HG03103 (cell line): Measurements from ENCODE around the gene TRERF1.

Source experiments
- ATAC-seq: cut with Tn5 transposase; IDR thresholded peaks from one replicate; pipeline ENCODE4 v1.9.1; 2021; ENCODE audit warnings: low read depth; ENCODE audit not compliant: unreplicated experiment

TRERF1 gene

DNA sequence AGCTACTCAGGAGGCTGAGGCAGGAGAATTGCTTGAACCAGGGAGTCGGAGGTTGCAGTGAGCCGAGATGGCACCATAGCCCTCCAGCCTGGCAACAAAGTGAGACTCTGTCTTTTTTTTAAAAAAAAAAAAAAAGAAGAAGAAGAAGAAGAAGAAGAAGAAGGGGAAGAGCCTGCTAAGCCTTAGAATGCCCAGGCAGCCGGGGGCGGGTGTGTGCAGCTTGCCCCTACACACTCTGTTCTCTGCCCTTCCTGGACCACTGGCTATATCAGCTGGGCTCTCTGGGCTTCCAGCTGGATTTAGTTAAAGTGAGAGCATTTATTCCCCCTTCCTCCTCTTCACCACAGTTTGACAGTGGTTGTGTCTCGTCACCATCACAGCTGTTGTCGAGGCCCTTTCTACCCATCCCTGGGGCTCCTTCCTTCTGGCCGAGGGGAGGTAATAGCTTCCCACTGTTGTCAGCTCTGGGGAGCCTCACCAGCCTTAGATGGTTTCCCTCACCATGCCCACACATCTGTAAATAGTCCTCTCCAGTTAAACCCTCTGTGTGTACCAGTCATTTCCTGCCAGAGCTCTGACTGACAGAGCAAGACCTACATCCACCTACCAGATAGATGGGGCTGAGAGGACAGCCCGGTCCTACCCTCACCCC, 77.6 kb downstream of the TRERF1 start:
- no peak for ATAC-seq

DNA sequence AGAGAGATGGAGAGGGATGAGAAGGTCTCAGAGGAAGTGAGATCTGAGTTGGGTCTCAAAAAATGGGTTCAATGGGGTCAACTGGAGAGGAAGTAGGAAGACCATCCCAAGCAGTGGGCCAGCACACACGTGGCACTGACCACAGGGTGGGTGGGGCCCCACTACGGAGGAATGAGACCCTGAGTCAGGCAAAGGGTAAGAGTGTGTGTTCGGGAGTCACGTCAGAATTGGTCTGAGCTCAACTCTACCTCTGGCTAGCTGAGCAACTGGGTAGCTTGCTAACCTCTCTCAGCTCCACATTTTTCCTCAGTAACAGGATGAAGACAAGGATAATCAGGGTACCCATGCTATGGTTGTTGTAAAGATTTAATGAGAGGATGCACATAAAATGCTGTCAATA, 79.0 kb downstream of the TRERF1 start:
- ATAC-seq, result no peak

DNA sequence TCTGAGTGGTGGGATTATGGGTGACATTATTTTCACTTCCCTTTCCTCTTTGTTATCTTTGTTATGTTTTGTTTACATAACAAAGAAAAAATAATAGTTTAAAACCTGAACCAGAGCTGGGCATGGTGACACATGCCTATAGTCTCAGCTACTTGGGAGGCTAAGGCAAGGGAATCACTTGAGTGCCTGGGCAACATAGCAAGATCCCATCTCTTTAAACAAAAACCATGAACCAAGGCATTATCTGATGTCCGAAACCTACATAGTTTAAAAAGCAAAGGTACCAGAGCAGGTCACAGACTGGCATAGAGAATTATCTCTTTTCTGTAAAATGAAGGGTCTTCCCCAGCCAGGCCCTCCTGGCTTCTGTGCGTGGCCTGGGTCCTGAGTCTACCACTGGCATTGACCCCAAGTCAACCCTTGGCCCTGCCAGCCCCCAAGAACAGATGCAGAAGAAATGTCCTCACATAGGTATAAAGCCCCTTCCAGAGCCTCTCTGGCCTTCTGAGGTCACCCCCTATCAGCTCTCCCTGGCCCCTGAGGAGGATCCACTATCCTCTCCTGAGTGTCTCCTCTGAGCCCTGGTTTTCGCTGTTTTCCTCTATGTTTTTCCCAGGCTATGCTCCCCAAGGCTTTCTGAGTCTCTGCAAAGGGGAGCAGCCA, 81.3 kb downstream of the TRERF1 start:
- ATAC-seq, result no peak

DNA sequence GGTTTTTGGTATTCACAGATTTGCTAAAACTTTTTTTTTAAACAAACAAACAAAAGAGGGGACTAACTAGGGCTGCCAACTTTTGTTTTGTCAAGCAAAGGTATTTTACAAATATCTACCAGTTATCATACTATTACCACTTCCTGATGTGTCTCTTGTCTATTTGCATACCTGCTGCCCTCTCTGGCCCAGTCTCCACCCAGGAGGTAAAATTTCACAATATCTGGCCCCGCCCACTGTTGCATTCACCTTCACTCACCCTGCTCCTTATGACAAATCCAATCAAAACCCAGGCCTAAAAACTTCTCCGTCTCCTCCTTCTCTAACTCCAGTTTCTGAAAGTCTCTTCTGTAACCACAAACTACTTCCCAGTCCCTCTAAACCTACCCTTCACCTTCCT, 82.2 kb downstream of the TRERF1 start:
- no peak for ATAC-seq

- peak; percentile 22 for ATAC-seq
Measured at GRCh38 chr6:42368181-42368580, 83.5 kb downstream of the TRERF1 start.

DNA sequence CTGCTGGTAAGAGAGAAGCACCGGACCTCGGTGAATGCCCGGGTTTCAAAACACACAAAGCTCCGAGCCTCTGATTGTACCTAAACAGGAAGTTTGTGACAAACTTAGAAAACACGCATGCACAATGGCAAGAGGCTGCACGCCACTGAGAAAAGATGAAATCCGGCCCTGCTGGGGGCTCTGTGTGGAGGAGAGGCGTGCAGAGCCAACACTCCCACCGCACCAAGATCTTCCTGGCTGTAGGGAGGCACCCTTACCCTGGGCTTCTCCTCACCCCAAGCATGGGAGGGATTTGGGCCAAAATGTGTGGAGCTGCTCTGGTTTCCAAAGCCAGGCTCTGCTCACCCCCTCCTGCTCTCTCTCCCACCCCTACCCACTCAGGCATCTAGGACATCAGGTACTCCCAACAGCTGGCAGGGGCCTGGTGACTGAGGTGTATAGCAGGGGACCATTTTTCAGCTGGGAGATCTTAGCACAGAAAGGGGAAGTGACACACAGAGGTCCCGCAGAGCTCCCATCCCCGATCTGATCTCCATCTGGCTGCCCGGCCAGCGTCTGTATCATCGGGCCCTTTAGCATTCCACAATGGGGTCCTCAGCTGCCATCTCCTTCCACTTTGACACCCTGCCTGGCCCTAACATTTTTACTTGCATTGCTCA, 84.2 kb downstream of the TRERF1 start:
- ATAC-seq, result peak; percentile 64

GRCh38 chr6:42366999-42367352, 84.8 kb downstream of the TRERF1 start:
- ATAC-seq, result peak; percentile 3

DNA sequence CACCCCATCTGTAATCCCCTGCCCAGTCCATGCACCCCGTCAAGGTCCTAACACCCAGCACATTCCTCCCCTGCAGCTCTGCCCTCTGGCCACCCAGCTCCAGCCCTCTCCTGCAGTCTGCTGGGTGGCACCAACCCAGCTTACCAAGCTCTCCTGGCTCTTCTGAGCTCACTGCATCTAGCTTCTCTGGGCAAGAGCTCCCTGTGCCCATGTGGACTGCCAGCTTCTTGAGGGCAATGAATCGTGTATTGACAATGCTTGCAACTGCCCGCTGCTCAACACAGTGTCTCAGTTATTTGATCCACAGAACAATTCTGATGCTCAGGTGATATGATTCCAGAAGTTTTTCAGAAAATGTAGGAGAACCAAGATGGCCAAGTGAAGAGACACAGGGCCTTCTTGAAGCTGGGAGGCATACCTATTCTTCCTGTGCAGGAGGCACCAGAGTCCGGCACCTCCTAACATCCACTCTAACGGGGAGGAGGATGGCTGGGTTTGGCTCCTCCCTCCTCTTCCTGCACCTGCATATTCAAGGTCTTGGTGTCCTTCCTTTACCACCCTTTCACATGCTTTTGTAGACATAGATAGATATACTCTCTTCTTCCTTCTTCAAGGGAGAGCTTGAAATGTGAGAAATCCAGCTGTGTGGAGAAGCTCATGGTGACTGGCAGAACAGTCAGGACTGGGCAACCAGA, 85.6 kb downstream of the TRERF1 start:
- ATAC-seq, result no peak

DNA sequence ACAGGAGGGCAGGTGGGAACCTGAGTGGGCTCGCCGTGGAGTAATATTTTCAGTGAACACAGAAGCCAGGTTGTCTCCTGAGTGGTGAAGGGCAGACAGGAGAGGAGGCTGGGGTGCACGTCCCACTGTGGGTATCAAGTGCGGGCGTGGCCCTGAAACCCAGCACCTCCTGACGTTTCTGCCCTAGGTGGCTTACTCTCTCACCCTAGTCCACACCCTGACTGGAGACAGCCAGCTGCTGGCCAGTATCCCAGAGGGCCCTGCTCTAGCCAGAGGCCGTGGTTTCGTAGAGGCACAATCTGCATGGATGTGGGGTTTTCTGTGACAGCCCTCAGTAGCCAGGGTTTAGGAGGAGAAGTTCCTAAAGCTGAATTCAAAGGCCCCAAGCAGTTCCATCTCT, 86.7 kb downstream of the TRERF1 start:
- ATAC-seq, result no peak

- no peak for ATAC-seq
Measured at GRCh38 chr6:42363926-42364849, 87.5 kb downstream of the TRERF1 start.

GRCh38 chr6:42361036-42361435, 90.7 kb downstream of the TRERF1 start:
- ATAC-seq, result no peak

DNA sequence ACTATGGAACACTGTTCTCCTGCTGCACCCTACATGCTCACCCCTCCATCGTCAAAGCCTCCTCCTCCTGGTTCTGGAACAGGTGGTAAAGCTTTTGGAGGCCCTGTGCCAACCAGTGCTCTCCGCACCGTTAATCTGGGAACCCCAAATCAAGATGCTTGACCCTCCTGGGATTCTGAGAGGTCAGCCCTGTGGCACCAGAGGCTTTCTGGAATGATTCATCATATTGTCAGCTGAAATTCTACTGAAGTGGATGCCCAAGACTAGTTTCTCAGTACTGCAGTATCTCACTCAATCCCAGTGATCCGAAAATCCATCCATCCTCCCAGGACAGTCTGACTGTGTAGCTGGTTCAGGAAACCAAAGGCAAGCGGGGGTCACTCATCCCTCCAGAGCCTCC, 92.7 kb downstream of the TRERF1 start:
- no peak for ATAC-seq

DNA sequence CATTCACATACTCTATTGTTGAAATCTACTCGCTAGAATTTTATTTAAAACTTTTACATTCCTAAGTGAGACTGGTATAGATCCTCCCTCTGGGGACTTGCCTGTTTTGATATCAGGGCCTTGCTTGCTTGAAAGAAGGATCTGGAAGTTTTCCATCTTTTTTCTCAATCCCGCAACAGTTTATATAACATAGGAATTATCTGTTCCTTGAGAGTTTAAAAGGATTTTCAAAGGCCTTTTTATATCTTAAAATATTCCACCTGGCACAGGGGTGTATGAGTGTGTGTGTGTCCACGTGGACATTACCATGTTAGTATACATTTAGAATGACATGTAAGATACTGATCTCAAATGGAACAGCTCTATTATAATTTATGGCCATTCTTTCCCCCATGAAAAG, 96.3 kb downstream of the TRERF1 start:
- ATAC-seq, result no peak

GRCh38 chr6:42354702-42355101, 97.0 kb downstream of the TRERF1 start:
- no peak for ATAC-seq

DNA sequence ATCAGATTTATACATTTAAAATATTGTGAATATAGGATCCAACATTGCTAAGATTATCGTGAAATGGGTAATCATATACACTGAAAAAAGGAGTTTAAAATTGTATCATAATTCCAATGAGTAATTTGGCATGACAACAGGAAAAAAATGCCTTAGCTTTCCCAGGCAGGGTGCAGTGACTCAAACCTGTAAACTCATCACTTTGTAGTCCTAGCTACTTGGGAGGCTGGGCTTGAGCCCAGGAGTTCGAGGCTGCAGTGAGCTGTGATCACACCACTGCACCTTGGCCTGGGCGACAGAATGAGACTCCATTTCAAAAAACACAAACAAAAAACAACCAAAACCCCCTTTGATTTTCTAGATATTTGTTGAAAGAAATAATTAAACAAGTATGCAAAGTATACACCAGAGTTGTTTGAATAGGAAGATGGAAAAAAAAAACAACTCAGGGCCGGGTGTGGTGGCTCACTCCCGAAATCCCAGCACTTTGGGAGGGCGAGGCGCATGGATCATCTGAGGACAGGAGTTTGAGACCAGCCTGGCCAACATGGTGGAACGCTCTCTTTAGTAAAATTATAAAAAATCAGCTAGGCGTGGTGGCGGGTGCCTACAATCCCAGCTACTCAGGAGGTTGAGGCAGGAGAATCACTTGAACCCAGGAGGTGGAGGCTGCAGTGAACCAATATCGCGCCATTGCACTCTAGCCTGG, 98.7 kb downstream of the TRERF1 start:
- no peak for ATAC-seq

DNA sequence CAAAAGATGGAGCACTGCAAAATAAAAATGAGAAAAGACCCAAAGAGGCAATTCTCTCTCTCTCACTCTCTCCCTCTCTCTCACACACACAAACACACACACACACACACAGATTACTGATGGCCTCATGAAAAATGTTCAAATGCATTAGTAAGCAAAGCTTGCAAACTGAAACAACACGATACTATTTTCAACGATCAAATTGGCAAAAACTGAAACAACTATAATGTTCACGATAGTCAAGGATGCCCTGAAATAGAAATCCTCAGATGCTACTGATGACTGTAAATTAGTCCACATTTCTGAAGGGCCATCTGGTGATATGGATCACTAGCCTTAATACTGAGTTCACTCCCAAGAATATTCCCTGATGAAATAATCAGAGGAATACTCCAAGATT, 100.8 kb downstream of the TRERF1 start:
- ATAC-seq, result no peak

DNA sequence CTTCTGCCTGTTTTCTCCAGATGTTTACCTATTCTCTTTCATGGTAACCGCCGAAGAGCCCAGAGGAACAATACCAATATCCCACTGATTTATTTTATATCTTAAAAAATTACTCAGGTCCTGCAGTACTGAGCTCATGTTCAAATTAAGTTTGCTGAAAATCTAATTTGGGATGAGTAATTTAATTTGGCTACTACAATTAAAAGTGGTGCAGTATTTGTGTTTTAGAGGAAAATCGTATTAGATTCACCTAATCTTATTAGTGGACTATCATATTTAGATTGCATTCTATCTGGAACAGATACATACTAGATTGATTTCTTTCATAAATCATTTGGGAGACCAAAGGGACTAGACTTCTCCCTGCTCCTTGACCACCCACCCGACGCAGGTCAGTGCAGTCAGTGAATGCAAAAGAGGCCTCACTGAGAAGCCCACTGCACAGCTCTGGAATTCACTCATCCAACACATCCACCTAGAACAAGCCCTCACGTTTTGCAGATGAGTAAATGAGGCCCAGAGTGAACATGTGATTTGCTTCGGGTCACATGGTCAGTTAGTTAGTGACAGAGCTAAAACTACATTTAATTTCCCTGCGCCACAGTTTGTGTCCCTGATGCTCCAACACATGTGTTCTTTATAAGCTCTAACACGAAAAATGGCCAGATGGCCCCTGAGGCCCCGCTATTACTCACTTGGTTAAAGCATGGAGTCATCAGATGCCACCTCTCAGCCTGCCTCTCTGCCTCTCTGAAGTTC, 101.8 kb downstream of the TRERF1 start:
- ATAC-seq, result no peak

- no peak for ATAC-seq
Measured at GRCh38 chr6:42347456-42347855, 104.3 kb downstream of the TRERF1 start.
